ENCODE data around the gene SLC25A2. TPM values are rescaled to one million over a fixed set of nuclear protein-coding genes. Genes with fewer than 3 reads are reported as not detected.

The SLC25A2 gene
- total RNA-seq, 3 donors from 2014 or later, result 0.18 TPM; not detected in 2

DNA sequence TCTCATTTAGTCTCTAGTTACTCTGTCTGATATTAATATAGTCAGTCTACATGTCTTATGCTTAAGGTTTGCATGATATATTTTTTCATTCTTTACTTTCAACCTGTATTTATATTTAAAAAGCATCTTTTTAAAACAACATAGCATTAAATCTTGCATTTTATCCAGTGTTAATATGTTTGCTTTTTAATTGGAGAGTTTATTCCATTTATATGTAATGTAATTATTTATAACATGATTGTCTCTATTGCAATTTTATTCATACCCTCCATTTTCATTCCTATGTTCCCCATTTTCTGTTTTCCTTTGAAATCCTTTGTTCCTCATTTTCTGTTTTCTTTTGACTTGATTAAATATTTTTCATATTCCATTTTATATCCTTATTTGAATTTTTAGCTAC lies 45.4 kb downstream of the SLC25A2 start:
- Mint-ChIP-seq H3K27me3 (ENCODE audit: low read depth) (no peaks in the 10 kb centered on the region), H3K36me3 (ENCODE audit: insufficient read depth) (peaks cover 17% of the 10 kb centered on the region), H3K4me3 (no peak overlapping the region), H3K4me1 (ENCODE audit: low read depth) (no peaks in the 10 kb centered on the region), H3K9me3 (peaks cover 60% of the 10 kb centered on the region)
- ATAC-seq (no peak), DNase-seq (no peak)

Other genes starting within 250 kb of the SLC25A2 start
- under 1 TPM in 1 of 3 donors, not detected in 2; 0.19 TPM for gene PCDHB2, start 209.4 kb downstream of the SLC25A2 start, total RNA-seq
- not detected for gene PCDHB3, start 203.6 kb downstream of the SLC25A2 start, total RNA-seq
- gene PCDHB4, start 182.2 kb downstream of the SLC25A2 start, total RNA-seq, result not detected
- under 1 TPM in 2 of 3 donors, not detected in 1; 0.13 to 0.16 TPM for gene PCDHB5, start 168.8 kb downstream of the SLC25A2 start, total RNA-seq
- under 1 TPM in 1 of 3 donors, not detected in 2; 0.05 TPM for gene PCDHB6, start 154.0 kb downstream of the SLC25A2 start, total RNA-seq
- not detected for gene PCDHB7, start 131.4 kb downstream of the SLC25A2 start, total RNA-seq
- not detected for gene PCDHB8, start 126.3 kb downstream of the SLC25A2 start, total RNA-seq
- not detected for gene PCDHB16, start 121.7 kb downstream of the SLC25A2 start, total RNA-seq
- not detected for gene PCDHB9, start 116.9 kb downstream of the SLC25A2 start, total RNA-seq
- gene PCDHB10, start 111.7 kb downstream of the SLC25A2 start, total RNA-seq, result under 1 TPM in 1 of 3 donors, not detected in 2; 0.08 TPM
- gene PCDHB11, start 104.4 kb downstream of the SLC25A2 start, total RNA-seq, result not detected
- gene PCDHB12, start 95.3 kb downstream of the SLC25A2 start, total RNA-seq, result not detected
- under 1 TPM; 0.08 to 0.16 (median 0.10) TPM for gene PCDHB13, start 90.1 kb downstream of the SLC25A2 start, total RNA-seq
- gene PCDHB14, start 80.7 kb downstream of the SLC25A2 start, total RNA-seq, result under 1 TPM in 2 of 3 donors, not detected in 1; 0.08 TPM
- gene PCDHB15, start 58.7 kb downstream of the SLC25A2 start, total RNA-seq, result under 1 TPM in 1 of 3 donors, not detected in 2; 0.08 TPM
- gene TAF7, start 16.7 kb upstream of the SLC25A2 start, total RNA-seq, result 10 to 100 TPM; 64.8 to 73.8 (median 70.4) TPM
- gene PCDHGA1, start 26.5 kb upstream of the SLC25A2 start, total RNA-seq, result under 1 TPM; 0.05 to 0.11 (median 0.11) TPM
- gene PCDHGA2, start 34.7 kb upstream of the SLC25A2 start, total RNA-seq, result under 1 TPM in 1 of 3 donors, not detected in 2; 0.05 TPM
- gene PCDHGA3, start 39.8 kb upstream of the SLC25A2 start, total RNA-seq, result not detected
- gene PCDHGB1, start 46.0 kb upstream of the SLC25A2 start, total RNA-seq, result under 1 TPM in 1 of 3 donors, not detected in 2; 0.13 TPM
- under 1 TPM; 0.08 to 0.30 (median 0.08) TPM for gene PCDHGA4, start 51.0 kb upstream of the SLC25A2 start, total RNA-seq
- gene PCDHGB2, start 55.9 kb upstream of the SLC25A2 start, total RNA-seq, result under 1 TPM; 0.13 to 0.43 (median 0.40) TPM
- gene PCDHGA5, start 60.1 kb upstream of the SLC25A2 start, total RNA-seq, result under 1 TPM; 0.05 to 0.13 (median 0.08) TPM
- under 1 TPM; 0.10 to 0.19 (median 0.13) TPM for gene PCDHGB3, start 66.2 kb upstream of the SLC25A2 start, total RNA-seq
- under 1 TPM; 0.13 to 0.27 (median 0.18) TPM for gene PCDHGA6, start 69.8 kb upstream of the SLC25A2 start, total RNA-seq
- under 1 TPM in 2 of 3 donors, not detected in 1; 0.08 to 0.11 TPM for gene PCDHGA7, start 78.7 kb upstream of the SLC25A2 start, total RNA-seq
- gene PCDHGB4, start 83.6 kb upstream of the SLC25A2 start, total RNA-seq, result under 1 TPM; 0.08 to 0.22 (median 0.20) TPM
- gene PCDHGA8, start 88.6 kb upstream of the SLC25A2 start, total RNA-seq, result not detected
- gene PCDHGB5, start 93.9 kb upstream of the SLC25A2 start, total RNA-seq, result under 1 TPM; 0.26 to 0.91 (median 0.27) TPM
- under 1 TPM; 0.13 to 0.18 (median 0.16) TPM for gene PCDHGA9, start 98.7 kb upstream of the SLC25A2 start, total RNA-seq
- under 1 TPM; 0.08 to 0.22 (median 0.18) TPM for gene PCDHGB6, start 104.0 kb upstream of the SLC25A2 start, total RNA-seq
- gene PCDHGA10, start 108.9 kb upstream of the SLC25A2 start, total RNA-seq, result under 1 TPM; 0.25 to 0.68 (median 0.40) TPM
- under 1 TPM in 1 of 3 donors, not detected in 2; 0.15 TPM for gene PCDHGB7, start 113.6 kb upstream of the SLC25A2 start, total RNA-seq
- under 1 TPM; 0.05 to 0.13 (median 0.05) TPM for gene PCDHGA11, start 117.0 kb upstream of the SLC25A2 start, total RNA-seq
- gene PCDHGA12, start 126.5 kb upstream of the SLC25A2 start, total RNA-seq, result under 1 TPM; 0.11 to 0.24 (median 0.20) TPM
- under 1 TPM; 0.22 to 0.55 (median 0.48) TPM for gene PCDHGC3, start 171.9 kb upstream of the SLC25A2 start, total RNA-seq
- gene PCDHGC4, start 181.0 kb upstream of the SLC25A2 start, total RNA-seq, result not detected
- not detected for gene PCDHGC5, start 185.0 kb upstream of the SLC25A2 start, total RNA-seq